ENCODE data around the gene ERAL1. TPM values are rescaled to one million over a fixed set of nuclear protein-coding genes. Genes with fewer than 3 reads are reported as not detected.

ERAL1 gene
- total and polyA plus RNA-seq, 2 of the 13 experiments (the other 11 are each of a cell fraction or from before 2014, with no cell fraction given), result 46.9 to 72.2 TPM

- TF ChIP-seq, protein P1, sequence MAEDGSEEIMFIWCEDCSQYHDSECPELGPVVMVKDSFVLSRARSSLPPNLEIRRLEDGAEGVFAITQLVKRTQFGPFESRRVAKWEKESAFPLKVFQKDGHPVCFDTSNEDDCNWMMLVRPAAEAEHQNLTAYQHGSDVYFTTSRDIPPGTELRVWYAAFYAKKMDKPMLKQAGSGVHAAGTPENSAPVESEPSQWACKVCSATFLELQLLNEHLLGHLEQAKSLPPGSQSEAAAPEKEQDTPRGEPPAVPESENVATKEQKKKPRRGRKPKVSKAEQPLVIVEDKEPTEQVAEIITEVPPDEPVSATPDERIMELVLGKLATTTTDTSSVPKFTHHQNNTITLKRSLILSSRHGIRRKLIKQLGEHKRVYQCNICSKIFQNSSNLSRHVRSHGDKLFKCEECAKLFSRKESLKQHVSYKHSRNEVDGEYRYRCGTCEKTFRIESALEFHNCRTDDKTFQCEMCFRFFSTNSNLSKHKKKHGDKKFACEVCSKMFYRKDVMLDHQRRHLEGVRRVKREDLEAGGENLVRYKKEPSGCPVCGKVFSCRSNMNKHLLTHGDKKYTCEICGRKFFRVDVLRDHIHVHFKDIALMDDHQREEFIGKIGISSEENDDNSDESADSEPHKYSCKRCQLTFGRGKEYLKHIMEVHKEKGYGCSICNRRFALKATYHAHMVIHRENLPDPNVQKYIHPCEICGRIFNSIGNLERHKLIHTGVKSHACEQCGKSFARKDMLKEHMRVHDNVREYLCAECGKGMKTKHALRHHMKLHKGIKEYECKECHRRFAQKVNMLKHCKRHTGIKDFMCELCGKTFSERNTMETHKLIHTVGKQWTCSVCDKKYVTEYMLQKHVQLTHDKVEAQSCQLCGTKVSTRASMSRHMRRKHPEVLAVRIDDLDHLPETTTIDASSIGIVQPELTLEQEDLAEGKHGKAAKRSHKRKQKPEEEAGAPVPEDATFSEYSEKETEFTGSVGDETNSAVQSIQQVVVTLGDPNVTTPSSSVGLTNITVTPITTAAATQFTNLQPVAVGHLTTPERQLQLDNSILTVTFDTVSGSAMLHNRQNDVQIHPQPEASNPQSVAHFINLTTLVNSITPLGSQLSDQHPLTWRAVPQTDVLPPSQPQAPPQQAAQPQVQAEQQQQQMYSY (CRISPR knock-in tag; IDR thresholded peaks at IDR 0.05), result no peak
- no peak for TF ChIP-seq TAF15 (IDR thresholded peaks at IDR 0.05; ENCODE audit: low read depth, low read length, poor library complexity, severe bottlenecking)
- TF ChIP-seq ZNF138 (CRISPR knock-in tag; IDR thresholded peaks at IDR 0.05; ENCODE audit: low read depth), result no peak
- no peak for TF ChIP-seq SMC3 (IDR thresholded peaks at IDR 0.05; ENCODE audit: low read length)
- no peak for TF ChIP-seq ZNF33A (CRISPR knock-in tag; IDR thresholded peaks at IDR 0.05; ENCODE audit: borderline replicate concordance)
- no peak for TF ChIP-seq ZNF225 (CRISPR knock-in tag; IDR thresholded peaks at IDR 0.05)
- TF ChIP-seq ZNF30 (CRISPR knock-in tag; IDR thresholded peaks at IDR 0.05), result no peak
- TF ChIP-seq ZNF329 (CRISPR knock-in tag; IDR thresholded peaks at IDR 0.05; ENCODE audit: low read depth), result no peak
- TF ChIP-seq ZNF230 (CRISPR knock-in tag; IDR thresholded peaks at IDR 0.05), result no peak
- TF ChIP-seq, protein P2, sequence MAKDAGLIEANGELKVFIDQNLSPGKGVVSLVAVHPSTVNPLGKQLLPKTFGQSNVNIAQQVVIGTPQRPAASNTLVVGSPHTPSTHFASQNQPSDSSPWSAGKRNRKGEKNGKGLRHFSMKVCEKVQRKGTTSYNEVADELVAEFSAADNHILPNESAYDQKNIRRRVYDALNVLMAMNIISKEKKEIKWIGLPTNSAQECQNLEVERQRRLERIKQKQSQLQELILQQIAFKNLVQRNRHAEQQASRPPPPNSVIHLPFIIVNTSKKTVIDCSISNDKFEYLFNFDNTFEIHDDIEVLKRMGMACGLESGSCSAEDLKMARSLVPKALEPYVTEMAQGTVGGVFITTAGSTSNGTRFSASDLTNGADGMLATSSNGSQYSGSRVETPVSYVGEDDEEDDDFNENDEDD (CRISPR knock-in tag; IDR thresholded peaks at IDR 0.05; ENCODE audit: borderline replicate concordance), result no peak; the same call in 1 of the 2 replicates
- peak; percentile 56; the same call in 1 of the 2 replicates for TF ChIP-seq ZMAT3 (CRISPR knock-in tag; conservative IDR thresholded peaks at IDR 0.05)
- TF ChIP-seq, protein P3, sequence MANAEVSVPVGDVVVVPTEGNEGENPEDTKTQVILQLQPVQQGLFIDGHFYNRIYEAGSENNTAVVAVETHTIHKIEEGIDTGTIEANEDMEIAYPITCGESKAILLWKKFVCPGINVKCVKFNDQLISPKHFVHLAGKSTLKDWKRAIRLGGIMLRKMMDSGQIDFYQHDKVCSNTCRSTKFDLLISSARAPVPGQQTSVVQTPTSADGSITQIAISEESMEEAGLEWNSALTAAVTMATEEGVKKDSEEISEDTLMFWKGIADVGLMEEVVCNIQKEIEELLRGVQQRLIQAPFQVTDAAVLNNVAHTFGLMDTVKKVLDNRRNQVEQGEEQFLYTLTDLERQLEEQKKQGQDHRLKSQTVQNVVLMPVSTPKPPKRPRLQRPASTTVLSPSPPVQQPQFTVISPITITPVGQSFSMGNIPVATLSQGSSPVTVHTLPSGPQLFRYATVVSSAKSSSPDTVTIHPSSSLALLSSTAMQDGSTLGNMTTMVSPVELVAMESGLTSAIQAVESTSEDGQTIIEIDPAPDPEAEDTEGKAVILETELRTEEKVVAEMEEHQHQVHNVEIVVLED (CRISPR knock-in tag; IDR thresholded peaks at IDR 0.05; ENCODE audit: borderline replicate concordance), result no peak; the same call in 1 of the 2 replicates
- no peak for TF ChIP-seq ZNF382 (CRISPR knock-in tag; IDR thresholded peaks at IDR 0.05; ENCODE audit: borderline replicate concordance)
- no peak for TF ChIP-seq ZNF576 (CRISPR knock-in tag; IDR thresholded peaks at IDR 0.05)
- TF ChIP-seq AKNA (CRISPR knock-in tag; IDR thresholded peaks at IDR 0.05; ENCODE audit: borderline replicate concordance), result peak; percentile 34; the same call in 1 of the 2 replicates
- TF ChIP-seq ZFP82 (CRISPR knock-in tag; IDR thresholded peaks at IDR 0.05; ENCODE audit: borderline replicate concordance), result no peak
These were observed at the start of gene ERAL1 (continued) for GRCh38 chr17:28854457-28855335.

All from HepG2 (cell line).